GM10266 (cell line): ENCODE measurements around the gene MAST4.

Source experiments
- DNase-seq: peaks from one replicate; pipeline ENCODE4 v3.0.0; 2012; ENCODE audit errors: extremely low spot score
- TF ChIP-seq, protein P1 (sequence below): IDR thresholded peaks from 2 replicates; pipeline ENCODE4 v1.5.1; 2012; ENCODE audit warnings: mild to moderate bottlenecking, low read depth; ENCODE audit not compliant: control insufficient read depth, insufficient read depth; ENCODE audit errors: missing control alignments

Gene MAST4

DNA sequence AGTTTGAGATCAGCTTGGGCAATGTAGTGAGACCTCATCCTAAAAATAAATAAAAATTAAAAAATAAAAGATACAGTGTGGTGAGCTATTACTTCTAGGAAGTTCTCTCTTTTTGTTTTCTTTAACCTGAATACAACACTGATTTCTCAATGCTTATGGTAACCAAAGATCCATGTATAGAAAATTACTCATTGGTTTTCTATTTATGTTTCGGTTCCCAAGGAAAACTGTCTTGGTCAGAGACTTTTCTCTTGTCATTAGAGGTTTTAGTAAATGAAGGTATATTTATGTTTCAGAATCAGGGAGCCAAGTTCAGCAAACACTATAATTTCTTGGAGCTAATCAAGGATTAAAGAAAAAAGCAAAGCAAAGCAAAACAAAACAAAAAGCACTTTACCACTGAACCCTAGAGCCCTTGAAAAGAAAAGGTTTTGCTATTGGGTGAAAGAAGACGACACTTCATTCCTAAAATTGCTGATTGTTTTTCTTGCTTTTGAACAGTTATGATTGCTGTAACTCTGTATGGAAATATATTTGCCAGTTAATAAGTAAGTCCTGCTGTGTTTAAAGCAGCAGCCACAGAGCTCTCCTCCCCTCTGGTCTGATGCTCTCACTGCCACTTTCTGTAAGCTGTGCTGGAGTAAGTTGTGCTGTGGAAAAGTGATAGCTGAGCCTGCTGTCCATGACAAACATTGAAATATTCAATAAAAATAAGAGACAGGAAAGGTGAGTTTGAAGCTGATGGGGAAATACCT, 302.2 kb downstream of the MAST4 start:
- TF ChIP-seq, protein P1, sequence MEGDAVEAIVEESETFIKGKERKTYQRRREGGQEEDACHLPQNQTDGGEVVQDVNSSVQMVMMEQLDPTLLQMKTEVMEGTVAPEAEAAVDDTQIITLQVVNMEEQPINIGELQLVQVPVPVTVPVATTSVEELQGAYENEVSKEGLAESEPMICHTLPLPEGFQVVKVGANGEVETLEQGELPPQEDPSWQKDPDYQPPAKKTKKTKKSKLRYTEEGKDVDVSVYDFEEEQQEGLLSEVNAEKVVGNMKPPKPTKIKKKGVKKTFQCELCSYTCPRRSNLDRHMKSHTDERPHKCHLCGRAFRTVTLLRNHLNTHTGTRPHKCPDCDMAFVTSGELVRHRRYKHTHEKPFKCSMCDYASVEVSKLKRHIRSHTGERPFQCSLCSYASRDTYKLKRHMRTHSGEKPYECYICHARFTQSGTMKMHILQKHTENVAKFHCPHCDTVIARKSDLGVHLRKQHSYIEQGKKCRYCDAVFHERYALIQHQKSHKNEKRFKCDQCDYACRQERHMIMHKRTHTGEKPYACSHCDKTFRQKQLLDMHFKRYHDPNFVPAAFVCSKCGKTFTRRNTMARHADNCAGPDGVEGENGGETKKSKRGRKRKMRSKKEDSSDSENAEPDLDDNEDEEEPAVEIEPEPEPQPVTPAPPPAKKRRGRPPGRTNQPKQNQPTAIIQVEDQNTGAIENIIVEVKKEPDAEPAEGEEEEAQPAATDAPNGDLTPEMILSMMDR: no peak
- DNase-seq: no peak

DNA sequence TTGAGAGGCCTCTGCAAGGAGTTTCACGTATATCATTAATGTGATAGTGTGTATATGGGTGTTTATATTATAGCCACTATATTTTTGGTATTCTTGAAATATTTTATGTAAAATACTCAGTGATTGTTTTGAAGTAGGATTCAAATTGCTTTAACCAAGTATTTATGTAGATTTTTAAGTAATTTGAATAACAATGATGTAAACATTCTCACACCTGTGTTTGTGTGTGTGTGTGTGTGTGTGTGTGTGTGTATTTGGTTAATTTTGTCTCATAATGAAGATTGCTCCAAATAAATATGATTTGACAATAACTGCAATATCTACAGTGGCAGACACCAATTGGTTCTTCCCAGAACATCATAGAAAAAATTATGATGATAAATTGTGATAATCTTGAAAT, 307.0 kb downstream of the MAST4 start:
- TF ChIP-seq, protein P1: no peak
- DNase-seq: no peak

DNA sequence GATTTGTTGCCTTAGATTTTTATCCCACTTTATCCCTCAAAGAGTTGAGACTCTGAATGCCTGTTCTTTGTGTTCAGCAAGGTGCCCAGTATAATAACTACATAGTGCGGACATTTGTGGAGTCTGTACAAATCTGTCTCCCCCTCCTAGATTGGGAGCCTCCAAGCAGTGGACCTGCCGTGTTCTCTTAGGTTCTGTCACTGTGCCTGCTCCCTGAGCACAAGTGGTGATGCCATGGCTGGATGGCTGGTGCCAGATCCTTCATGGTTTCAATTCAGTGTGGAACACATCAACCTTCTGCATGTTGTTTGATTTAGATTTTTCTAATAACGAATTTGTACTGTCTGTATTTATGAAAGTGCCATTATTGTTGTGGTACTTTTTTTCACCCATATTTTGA, 307.5 kb downstream of the MAST4 start:
- TF ChIP-seq, protein P1: no peak
- DNase-seq: no peak

DNA sequence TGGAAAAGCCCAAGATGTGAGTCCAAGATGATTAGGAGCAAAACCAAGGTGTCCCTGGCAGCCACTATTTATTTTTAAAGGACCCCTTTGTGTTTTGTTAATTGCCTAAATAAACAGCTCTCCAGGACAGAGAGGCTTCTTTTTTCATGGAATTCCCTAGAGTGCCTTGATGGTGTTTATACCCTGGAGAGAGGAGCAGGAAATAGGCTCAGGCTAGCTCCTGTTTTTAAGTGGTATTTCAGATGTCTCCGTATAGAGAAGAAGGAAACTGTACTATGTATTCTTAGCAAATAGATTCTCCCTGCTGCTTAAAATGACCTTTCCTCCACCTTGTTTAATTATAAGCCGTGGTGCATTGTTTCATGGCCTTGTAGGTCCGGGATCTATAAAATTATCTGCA, 308.0 kb downstream of the MAST4 start:
- DNase-seq: no peak
- TF ChIP-seq, protein P1: no peak

DNA sequence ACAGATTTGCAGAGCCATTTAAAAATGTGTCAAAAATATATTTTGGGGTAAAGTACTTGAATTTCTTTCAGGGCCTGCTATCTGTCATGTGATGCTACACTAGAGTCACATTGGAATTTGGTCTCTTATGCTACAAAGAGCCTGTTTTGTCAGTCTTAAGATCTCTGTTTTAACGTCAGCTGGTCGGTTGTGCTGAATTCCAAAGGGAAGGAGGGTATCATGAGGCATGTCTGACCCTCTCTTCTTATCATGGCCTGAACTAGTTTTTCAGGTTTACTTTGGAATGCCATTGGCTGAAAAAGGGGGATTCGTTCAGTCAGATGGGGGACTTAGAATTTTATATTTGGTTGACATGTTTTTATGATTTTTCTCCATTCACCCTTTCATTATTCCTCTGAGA, 309.8 kb downstream of the MAST4 start:
- TF ChIP-seq, protein P1: no peak

DNA sequence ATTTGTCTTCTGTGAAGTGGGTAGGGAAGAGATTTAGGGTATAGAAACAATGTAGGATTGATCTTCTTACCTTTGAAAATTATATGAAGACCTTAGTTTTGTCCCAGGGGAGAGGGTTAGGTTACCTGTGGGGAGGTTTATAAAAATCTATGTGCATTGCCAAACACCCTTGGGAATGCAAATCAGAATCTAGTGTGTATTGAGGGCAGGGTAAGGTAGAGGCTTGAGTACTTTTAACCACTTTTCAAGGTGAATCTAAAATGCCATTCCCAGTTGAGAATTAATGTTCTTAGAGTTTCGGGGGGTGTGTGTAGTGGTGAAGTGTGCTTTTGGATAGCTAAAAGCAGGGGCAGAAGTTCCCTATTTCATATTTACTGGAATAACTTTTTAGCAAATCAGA, 312.0 kb downstream of the MAST4 start:
- no peak for DNase-seq
- TF ChIP-seq, protein P1: no peak

More for the DNA sequence above, 309.8 kb downstream of the MAST4 start:
- DNase-seq: no peak

DNA sequence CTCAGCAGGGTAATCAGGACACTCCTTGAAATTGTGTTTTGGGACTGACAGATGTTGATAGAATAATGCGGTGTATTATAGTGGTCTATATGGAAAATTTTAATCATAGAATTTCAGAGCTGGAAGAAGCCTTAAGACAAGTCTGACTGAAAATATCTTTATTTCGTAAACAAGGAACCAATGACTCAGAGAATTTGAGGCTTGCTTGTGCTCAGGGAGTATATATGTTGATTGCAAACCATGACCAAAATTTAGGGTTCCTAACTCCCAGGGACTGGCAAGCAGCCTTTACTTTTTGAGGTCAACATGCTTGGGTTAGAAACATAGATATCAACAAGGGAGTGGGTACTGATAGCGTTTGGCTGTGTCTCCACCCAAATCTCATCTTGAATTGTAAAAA, 313.2 kb downstream of the MAST4 start:
- no peak for DNase-seq
- TF ChIP-seq, protein P1: no peak
